ENCODE measurements around the gene PLPP2. TPM values are rescaled to one million over a fixed set of nuclear protein-coding genes. Genes with fewer than 3 reads are reported as not detected.
A peak's percentile ranks its signal among the peaks of the same experiment; 100 is the strongest.

Gene PLPP2
- total RNA-seq, 1 donor from 2014 or later, result 8.0 TPM

- no peak for TF ChIP-seq CTCF (IDR thresholded peaks at IDR 0.05; ENCODE audit: unreplicated experiment)
- H3K9me3 Mint-ChIP-seq, result no peaks in the 10 kb centered on the region
- no peak for DNase-seq (ENCODE audit: low spot score in 2 of 2, unreplicated experiment in 2 of 2)
Measured at GRCh38 chr19:291561-292280, 518 bp upstream of the PLPP2 start.

GRCh38 chr19:290372-291005, 714 bp downstream of the PLPP2 start:
- Mint-ChIP-seq H3K36me3 (no peaks in the 10 kb centered on the region), H3K27ac (no peak overlapping the region), H3K27me3 (ENCODE audit: low read depth) (peaks cover 66% of the 10 kb centered on the region), H3K4me3 (peak overlapping the region; percentile 51), H3K4me1 (peaks cover 15% of the 10 kb centered on the region), H3K9me3 (no peaks in the 10 kb centered on the region)
- no peak for TF ChIP-seq CTCF (IDR thresholded peaks at IDR 0.05; ENCODE audit: unreplicated experiment)
- no peak for DNase-seq (ENCODE audit: low spot score in 2 of 2, unreplicated experiment in 2 of 2)

More at GRCh38 chr19:291561-292280, 518 bp upstream of the PLPP2 start:
- H3K27ac Mint-ChIP-seq, result no peak overlapping the region
- peaks cover 76% of the 10 kb centered on the region for H3K27me3 Mint-ChIP-seq (ENCODE audit: low read depth)
- H3K4me3 Mint-ChIP-seq, result peak overlapping the region; percentile 20
- H3K4me1 Mint-ChIP-seq, result peaks cover 19% of the 10 kb centered on the region
- no peaks in the 10 kb centered on the region for H3K36me3 Mint-ChIP-seq

- no peak for TF ChIP-seq CTCF (IDR thresholded peaks at IDR 0.05; ENCODE audit: unreplicated experiment)
- H3K4me3 Mint-ChIP-seq, result peak overlapping the region; percentile 51
- peaks cover 60% of the 10 kb centered on the region for H3K27me3 Mint-ChIP-seq (ENCODE audit: low read depth)
- no peaks in the 10 kb centered on the region for H3K36me3 Mint-ChIP-seq
- DNase-seq (ENCODE audit: low spot score in 2 of 2, unreplicated experiment in 2 of 2), result no peak
- no peaks in the 10 kb centered on the region for H3K9me3 Mint-ChIP-seq
- no peak overlapping the region for H3K27ac Mint-ChIP-seq
- peaks cover 10% of the 10 kb centered on the region for H3K4me1 Mint-ChIP-seq
Measured at GRCh38 chr19:289651-290371, 1.4 kb downstream of the PLPP2 start.

GRCh38 chr19:288911-289310, 2.3 kb downstream of the PLPP2 start:
- Mint-ChIP-seq H3K9me3 (no peaks in the 10 kb centered on the region), H3K27me3 (ENCODE audit: low read depth) (peaks cover 51% of the 10 kb centered on the region), H3K36me3 (no peaks in the 10 kb centered on the region), H3K4me3 (no peak overlapping the region), H3K4me1 (peaks cover 5% of the 10 kb centered on the region), H3K27ac (no peak overlapping the region)
- no peak for DNase-seq (ENCODE audit: low spot score in 2 of 2, unreplicated experiment in 2 of 2)
- TF ChIP-seq CTCF (IDR thresholded peaks at IDR 0.05; ENCODE audit: unreplicated experiment), result no peak

- H3K27me3 Mint-ChIP-seq (ENCODE audit: low read depth), result peaks cover 36% of the 10 kb centered on the region
- no peak for TF ChIP-seq CTCF (IDR thresholded peaks at IDR 0.05; ENCODE audit: unreplicated experiment)
- H3K4me1 Mint-ChIP-seq, result peaks cover 5% of the 10 kb centered on the region
- H3K36me3 Mint-ChIP-seq, result no peaks in the 10 kb centered on the region
- H3K9me3 Mint-ChIP-seq, result no peaks in the 10 kb centered on the region
- H3K4me3 Mint-ChIP-seq, result no peak overlapping the region
- no peak for DNase-seq (ENCODE audit: low spot score in 2 of 2, unreplicated experiment in 2 of 2)
- H3K27ac Mint-ChIP-seq, result no peak overlapping the region
Measured at GRCh38 chr19:287381-287871, 3.8 kb downstream of the PLPP2 start.

Measured in mesothelial cell of epicardium (in vitro differentiated cells).